NCI-H1436 (cell line): ENCODE results near the gene TM9SF3.
"Not testable (repeated sequence)": the region's sequence is repeated elsewhere in the genome, so short reads cannot be mapped to it uniquely, and the experiment has no call there.

Experiments
- DNase-seq: peaks from one replicate; lab custom pipeline; 2025; lab: John Stamatoyannopoulos, UW

Gene TM9SF3

GRCh38 chr10:96565774-96566173 lies 21.0 kb downstream of the TM9SF3 start:
- DNase-seq = no peak

- DNase-seq = no peak
Observed at GRCh38 chr10:96560966-96561887, 25.6 kb downstream of the TM9SF3 start.

- no peak for DNase-seq
Observed at GRCh38 chr10:96560489-96560888, 26.3 kb downstream of the TM9SF3 start.

- DNase-seq = no peak
Observed at GRCh38 chr10:96556003-96556402, 30.8 kb downstream of the TM9SF3 start.

- no peak for DNase-seq
Observed at GRCh38 chr10:96555330-96555729, 31.5 kb downstream of the TM9SF3 start.

- DNase-seq = peak; percentile 19
Observed at GRCh38 chr10:96548589-96548988, 38.2 kb downstream of the TM9SF3 start.

- DNase-seq = not testable (repeated sequence)
Observed at GRCh38 chr10:96545558-96545957, 41.3 kb downstream of the TM9SF3 start.

- no peak for DNase-seq
Observed at GRCh38 chr10:96541921-96542320, 44.9 kb downstream of the TM9SF3 start.

GRCh38 chr10:96540240-96540639 lies 46.6 kb downstream of the TM9SF3 start:
- DNase-seq = no peak

- DNase-seq = no peak
Observed at GRCh38 chr10:96538683-96539082, 48.1 kb downstream of the TM9SF3 start.

GRCh38 chr10:96536129-96536528 lies 50.7 kb downstream of the TM9SF3 start:
- DNase-seq = no peak

- DNase-seq = no peak
Observed at GRCh38 chr10:96532523-96532922, 54.3 kb downstream of the TM9SF3 start.

GRCh38 chr10:96529634-96530279 lies 57.1 kb downstream of the TM9SF3 start:
- DNase-seq = no peak

GRCh38 chr10:96524741-96525140 lies 62.1 kb downstream of the TM9SF3 start:
- no peak for DNase-seq

GRCh38 chr10:96517284-96517683 lies 69.5 kb downstream of the TM9SF3 start:
- no peak for DNase-seq

- no peak for DNase-seq
Observed at GRCh38 chr10:96516337-96516736, 70.5 kb downstream of the TM9SF3 start.

GRCh38 chr10:96513698-96514561 lies 72.9 kb downstream of the TM9SF3 start, which contains the start of gene TLL2:
TLL2 (minus strand) TSS chr10:96513926; CDS start chr10:96513685, 241 bp downstream.
- DNase-seq = peak; percentile 80

GRCh38 chr10:96513305-96513697 lies 73.5 kb downstream of the TM9SF3 start:
- no peak for DNase-seq

GRCh38 chr10:96512524-96513304 lies 74.1 kb downstream of the TM9SF3 start:
- peak; percentile 5 for DNase-seq

GRCh38 chr10:96511044-96511945 lies 75.5 kb downstream of the TM9SF3 start:
- DNase-seq = peak; percentile 40
